Left lung (tissue), 10 donors: Measurements from ENCODE around the gene SLC7A1. TPM values are rescaled to one million over a fixed set of nuclear protein-coding genes. Genes with fewer than 3 reads are reported as not detected.

Experiments used
- ATAC-seq: fragments of 200-7000 bp; cut with Tn5 transposase; one replicate; pipeline ENCODE4 v1.9.1; 2020; ENCODE audit warnings: moderate library complexity
- DNase-seq, 4 donors: peaks; one replicate each; pipeline ENCODE4 v3.0.0-alpha.2; 2013 to 2020
- H3K27ac ChIP-seq, 2 donors: fragments of 200-600 bp; sonication (generic) in 1 of 2; one replicate each; pipeline versions ENCODE4 v1.5.0 to v1.8.0; 2020 to 2021
- H3K27me3 ChIP-seq, 2 donors: fragments of 200-600 bp; sonication (generic) in 1 of 2; one replicate each; pipeline versions ENCODE4 v1.5.0 to v1.8.0; 2020 to 2021
- H3K36me3 ChIP-seq, 2 donors: fragments of 200-600 bp; sonication (generic) in 1 of 2; one replicate each; pipeline versions ENCODE4 v1.5.0 to v1.8.0; 2020 to 2021
- H3K4me1 ChIP-seq, 2 donors: fragments of 200-600 bp; one replicate each; pipeline ENCODE4 v1.8.0; 2021
- H3K4me3 ChIP-seq, 2 donors: fragments of 200-600 bp; sonication (generic) in 1 of 2; one replicate each; pipeline versions ENCODE4 v1.5.0 to v1.8.0; 2020 to 2021; ENCODE audit warnings: mild to moderate bottlenecking in 1 of 2
- H3K9me3 ChIP-seq, 2 donors: fragments of 200-600 bp; sonication (generic) in 1 of 2; one replicate each; pipeline versions ENCODE4 v1.5.0 to v1.8.0; 2020 to 2021
- intact Hi-C, 2 donors: fragments of 100-400 bp; cut with DNase I; formaldehyde crosslinking; loops; one replicate each; pipeline versions ENCODE4 v1.11.2 to v1.14.2; 2022
- polyA plus RNA-seq, 6 donors: library from polyadenylated mRNA; unstranded; fragments of 120-200 nt; gene quantifications; one replicate each; pipeline ENCODE4 v1.2.1, GENCODE V29; 2013; ENCODE audit not compliant: insufficient read length in 6 of 6
- total RNA-seq, 2 donors: library from RNA; stranded (reverse); fragmentation: NEBNext Ultra II Directional; extraction: Animal tissue kit (Norgen Biotek cat#: 25700); gene quantifications; one replicate each; pipeline ENCODE4 v1.2.1, GENCODE V29; 2021
- TF ChIP-seq, protein P1 (sequence below), 2 donors: fragments of 200-600 bp; sonication (generic) in 1 of 2; IDR thresholded peaks; one replicate each; pipeline versions ENCODE4 v1.5.0 to v1.8.0; 2021; ENCODE audit warnings: antibody characterized with exemption in 2 of 2
- donor health status: DM: no; HTN: yes; CAD: no.
- donor health status: DM: no; HTN: no; CAD: no.

SLC7A1 gene
- total and polyA plus RNA-seq, 8 donors: 10.0 to 54.2 (median 11.3) TPM

DNA sequence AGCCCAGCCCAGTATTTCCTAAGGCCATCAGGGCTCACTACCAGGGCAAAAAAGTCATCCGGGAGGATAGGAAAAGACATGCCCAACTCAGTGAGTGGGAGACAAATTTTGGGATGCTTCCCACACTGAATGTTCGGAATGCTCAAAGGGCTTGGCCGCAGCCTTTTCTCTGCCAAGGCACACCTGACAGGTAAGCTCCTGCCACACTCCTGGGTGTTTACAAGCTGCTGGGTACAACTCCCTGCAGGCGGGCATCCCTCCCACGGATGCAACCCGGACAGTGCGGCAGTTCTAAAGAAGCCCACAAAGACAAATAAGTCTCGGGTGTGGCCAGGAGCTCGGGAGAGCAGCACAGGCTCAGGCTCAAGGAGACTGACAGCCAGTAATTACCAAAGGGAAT lies 28.1 kb downstream of the SLC7A1 start:
- Histone ChIP-seq H3K27me3 (no peaks in the 10 kb centered on the region), H3K36me3 (no peaks in the 10 kb centered on the region), H3K27ac (no peak overlapping the region), H3K4me1 (no peaks in the 10 kb centered on the region), H3K9me3 (no peaks in the 10 kb centered on the region), H3K4me3 (no peak overlapping the region)
- TF ChIP-seq, protein P1, sequence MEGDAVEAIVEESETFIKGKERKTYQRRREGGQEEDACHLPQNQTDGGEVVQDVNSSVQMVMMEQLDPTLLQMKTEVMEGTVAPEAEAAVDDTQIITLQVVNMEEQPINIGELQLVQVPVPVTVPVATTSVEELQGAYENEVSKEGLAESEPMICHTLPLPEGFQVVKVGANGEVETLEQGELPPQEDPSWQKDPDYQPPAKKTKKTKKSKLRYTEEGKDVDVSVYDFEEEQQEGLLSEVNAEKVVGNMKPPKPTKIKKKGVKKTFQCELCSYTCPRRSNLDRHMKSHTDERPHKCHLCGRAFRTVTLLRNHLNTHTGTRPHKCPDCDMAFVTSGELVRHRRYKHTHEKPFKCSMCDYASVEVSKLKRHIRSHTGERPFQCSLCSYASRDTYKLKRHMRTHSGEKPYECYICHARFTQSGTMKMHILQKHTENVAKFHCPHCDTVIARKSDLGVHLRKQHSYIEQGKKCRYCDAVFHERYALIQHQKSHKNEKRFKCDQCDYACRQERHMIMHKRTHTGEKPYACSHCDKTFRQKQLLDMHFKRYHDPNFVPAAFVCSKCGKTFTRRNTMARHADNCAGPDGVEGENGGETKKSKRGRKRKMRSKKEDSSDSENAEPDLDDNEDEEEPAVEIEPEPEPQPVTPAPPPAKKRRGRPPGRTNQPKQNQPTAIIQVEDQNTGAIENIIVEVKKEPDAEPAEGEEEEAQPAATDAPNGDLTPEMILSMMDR (IDR thresholded peaks at IDR 0.05): no peak
- no peak for ATAC-seq
- no peak for DNase-seq
- intact Hi-C loops: no loop called here

DNA sequence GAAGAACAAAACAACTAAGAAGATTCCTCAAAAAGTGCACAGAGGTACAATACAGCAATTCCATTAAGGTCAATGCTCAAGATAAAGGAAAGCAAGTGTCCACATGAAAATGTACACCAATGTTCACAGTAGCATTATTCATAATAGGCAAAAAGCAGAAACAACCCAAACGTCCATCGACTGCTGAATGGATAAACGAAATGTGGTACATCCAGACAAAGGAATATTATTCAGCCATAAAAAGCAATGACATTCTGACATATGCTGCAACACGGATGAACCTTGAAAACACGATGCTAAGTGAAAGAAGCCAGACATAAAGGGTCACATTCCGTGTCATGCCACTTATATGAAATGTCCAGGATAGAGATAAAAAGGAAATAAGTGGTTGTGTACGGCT lies 29.3 kb downstream of the SLC7A1 start:
- H3K4me1 ChIP-seq: no peaks in the 10 kb centered on the region
- H3K27ac ChIP-seq: no peak overlapping the region
- no peaks in the 10 kb centered on the region for H3K36me3 ChIP-seq
- no peak for ATAC-seq
- no peak for DNase-seq
- no peaks in the 10 kb centered on the region for H3K27me3 ChIP-seq
- H3K4me3 ChIP-seq: no peak overlapping the region
- TF ChIP-seq, protein P1 (IDR thresholded peaks at IDR 0.05): no peak
- H3K9me3 ChIP-seq: no peaks in the 10 kb centered on the region
- intact Hi-C loops: no loop called here

DNA sequence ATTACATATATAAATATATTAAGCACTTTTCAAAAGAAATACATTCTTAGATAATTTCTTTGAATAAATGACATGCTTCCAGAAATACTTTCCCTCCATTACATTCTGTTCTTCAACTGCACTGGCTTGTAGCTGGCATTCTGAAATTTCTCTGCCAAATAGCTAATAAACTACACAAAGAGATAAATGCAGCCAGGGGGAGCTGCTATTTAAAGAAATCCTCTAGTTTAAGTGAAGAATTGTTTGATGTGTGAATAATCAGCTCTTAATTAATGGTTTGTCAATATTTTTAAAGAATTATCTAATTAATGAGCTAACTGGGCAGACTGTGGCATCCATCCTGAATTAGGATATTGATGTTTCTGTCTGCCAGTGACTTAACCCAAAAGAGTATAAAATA lies 30.7 kb downstream of the SLC7A1 start:
- no peak overlapping the region for H3K27ac ChIP-seq
- no peak for DNase-seq
- TF ChIP-seq, protein P1 (IDR thresholded peaks at IDR 0.05): no peak
- no peaks in the 10 kb centered on the region for H3K27me3 ChIP-seq
- H3K9me3 ChIP-seq: no peaks in the 10 kb centered on the region
- intact Hi-C loops: no loop called here
- no peaks in the 10 kb centered on the region for H3K4me1 ChIP-seq
- ATAC-seq: no peak
- no peak overlapping the region for H3K4me3 ChIP-seq
- H3K36me3 ChIP-seq: no peaks in the 10 kb centered on the region

DNA sequence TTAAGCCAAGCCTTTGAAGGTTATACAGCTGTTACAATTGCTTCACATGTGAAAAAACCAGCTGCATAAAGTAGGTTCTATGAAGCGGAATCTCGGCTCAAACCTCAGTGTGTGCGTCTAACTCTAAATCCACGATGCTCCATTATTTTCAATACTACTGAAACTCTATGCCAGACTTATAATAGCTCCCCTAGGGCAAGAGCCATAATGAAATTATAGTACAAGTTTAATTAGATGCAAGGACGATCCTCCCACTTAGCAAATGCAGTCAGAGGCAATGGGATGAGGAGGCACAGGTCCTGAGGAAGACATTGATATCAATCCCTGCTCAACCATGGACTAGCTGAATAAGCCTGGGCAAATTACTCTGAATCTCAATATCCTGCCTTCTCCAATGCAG lies 31.1 kb downstream of the SLC7A1 start:
- H3K27me3 ChIP-seq: no peaks in the 10 kb centered on the region
- no peaks in the 10 kb centered on the region for H3K36me3 ChIP-seq
- intact Hi-C loops: no loop called here
- H3K4me1 ChIP-seq: no peaks in the 10 kb centered on the region
- ATAC-seq (no peak), DNase-seq (no peak)
- H3K4me3 ChIP-seq: no peak overlapping the region
- no peak overlapping the region for H3K27ac ChIP-seq
- H3K9me3 ChIP-seq: no peaks in the 10 kb centered on the region
- TF ChIP-seq, protein P1 (IDR thresholded peaks at IDR 0.05): no peak

- TF ChIP-seq, protein P1 (IDR thresholded peaks at IDR 0.05): no peak
- H3K4me3 ChIP-seq: no peak overlapping the region
- H3K4me1 ChIP-seq: no peaks in the 10 kb centered on the region
- no peak overlapping the region for H3K27ac ChIP-seq
- intact Hi-C loops: no loop called here
- no peaks in the 10 kb centered on the region for H3K9me3 ChIP-seq
- ATAC-seq (no peak), DNase-seq (no peak)
- H3K27me3 ChIP-seq: no peaks in the 10 kb centered on the region
- H3K36me3 ChIP-seq: no peaks in the 10 kb centered on the region
Observed at GRCh38 chr13:29563941-29564340, 31.5 kb downstream of the SLC7A1 start.
